SU-DHL-6 (cell line): Measurements from ENCODE around the gene CCDC88C.

Experiments used
- H2AFZ ChIP-seq: fragments of 200-600 bp; sonication (generic); 2 replicates; pipeline ENCODE4 v1.6.1; 2014; ENCODE audit warnings: low read depth, mild to moderate bottlenecking, moderate library complexity, mixed read lengths, antibody characterized with exemption, low read length; ENCODE audit not compliant: severe bottlenecking
- H3F3A ChIP-seq: fragments of 200-600 bp; shearing (Covaris generic); 2 replicates; pipeline ENCODE4 v1.6.0; 2016; ENCODE audit warnings: antibody characterized with exemption, mild to moderate bottlenecking; ENCODE audit not compliant: insufficient read depth
- H3K27ac ChIP-seq: fragments of 200-600 bp; sonication (generic); 2 replicates; pipeline ENCODE4 v1.5.1; 2016; ENCODE audit warnings: low read depth, mild to moderate bottlenecking, low read length, moderate library complexity, mixed read lengths
- H3K27me3 ChIP-seq: fragments of 200-600 bp; sonication (generic), shearing (Covaris generic); 2 replicates; pipeline ENCODE4 v1.6.0; 2014; ENCODE audit warnings: mild to moderate bottlenecking, low read length
- H3K36me3 ChIP-seq: fragments of 200-600 bp; sonication (generic); 2 replicates; pipeline ENCODE4 v1.6.1; 2014; ENCODE audit warnings: mild to moderate bottlenecking, low read length, mixed read lengths
- H3K4me2 ChIP-seq: fragments of 300-600, 200-600 bp; shearing (Covaris generic), sonication (generic); 2 replicates; pipeline ENCODE4 v1.6.0; 2014; ENCODE audit warnings: low read length, low read depth, mild to moderate bottlenecking; ENCODE audit not compliant: poor library complexity, severe bottlenecking
- H3K4me3 ChIP-seq: fragments of 200-600 bp; sonication (generic); 2 replicates; pipeline ENCODE4 v1.5.1; 2014; ENCODE audit warnings: antibody characterized with exemption, low read length, mild to moderate bottlenecking, mixed read lengths; ENCODE audit not compliant: insufficient read depth, poor library complexity, severe bottlenecking
- H3K79me2 ChIP-seq: fragments of 200-600 bp; sonication (generic); 2 replicates; pipeline ENCODE4 v1.6.1; 2014; ENCODE audit warnings: mild to moderate bottlenecking, low read length, moderate library complexity; ENCODE audit not compliant: insufficient read depth
- H3K9ac ChIP-seq: fragments of 200-600 bp; sonication (generic); 2 replicates; pipeline ENCODE4 v1.7.0; 2014; ENCODE audit warnings: mild to moderate bottlenecking, low read length
- H3K9me2 ChIP-seq: fragments of 200-600 bp; sonication (generic); replicated peaks from 2 replicates; pipeline ENCODE4 v1.6.1; 2014; ENCODE audit warnings: low read length; ENCODE audit not compliant: insufficient read depth
- H3K9me3 ChIP-seq: fragments of 200-600 bp; sonication (generic); 2 replicates; pipeline ENCODE4 v1.6.1; 2014; ENCODE audit warnings: low read length, mixed read lengths; ENCODE audit not compliant: insufficient read depth
- H4K20me1 ChIP-seq: fragments of 200-600 bp; sonication (generic); 2 replicates; pipeline ENCODE4 v1.6.1; 2014; ENCODE audit warnings: low read depth, mild to moderate bottlenecking, antibody characterized with exemption, low read length, moderate library complexity, mixed read lengths
- CTCF ChIP-seq: fragments of 200-600 bp; sonication (generic); IDR thresholded peaks from one replicate; pipeline ENCODE4 v1.5.1; 2017; ENCODE audit warnings: antibody characterized with exemption, mild to moderate bottlenecking, low read length, moderate library complexity; ENCODE audit not compliant: insufficient read depth, poor library complexity, severe bottlenecking
- EZH2phosphoT487 ChIP-seq: fragments of 200-600 bp; sonication (generic), shearing (Covaris generic); conservative IDR thresholded peaks from 2 replicates; pipeline ENCODE4 v1.6.1; 2018; ENCODE audit warnings: mild to moderate bottlenecking, antibody characterized with exemption, low read length, moderate library complexity, mixed read lengths

CCDC88C gene

GRCh38 chr14:91417120-91417982, at the start of gene CCDC88C:
TSS of gene CCDC88C (minus strand) at chr14:91417820. CDS start at chr14:91417690, 130 bp downstream.
- peak within 1 kb of the TSS; percentile 71 for H3K4me3 ChIP-seq
- peak within 1 kb of the TSS; percentile 98 for H3K4me2 ChIP-seq
- H3K36me3 ChIP-seq: peaks cover 13% of the 10 kb centered on the region; the same call in 1 of the 2 replicates
- H2AFZ ChIP-seq: peak within 1 kb of the TSS; percentile 27
- H3K79me2 ChIP-seq: peaks cover 49% of the 10 kb centered on the region
- no peaks in the 10 kb centered on the region for H3K9me2 ChIP-seq
- peak within 1 kb of the TSS; percentile 97 for H3K27ac ChIP-seq
- H4K20me1 ChIP-seq: no peaks in the 10 kb centered on the region; the same call in 1 of the 2 replicates
- H3K9ac ChIP-seq: peak within 1 kb of the TSS; percentile 98
- H3K9me3 ChIP-seq: no peaks in the 10 kb centered on the region
- peaks cover 51% of the 10 kb centered on the region for H3F3A ChIP-seq
- no peak for TF ChIP-seq CTCF
- no peak for TF ChIP-seq EZH2phosphoT487
- H3K27me3 ChIP-seq: no peaks in the 10 kb centered on the region

GRCh38 chr14:91466192-91466591, 48.6 kb upstream of the CCDC88C start:
- no peak for TF ChIP-seq EZH2phosphoT487
- TF ChIP-seq CTCF: no peak
- H3K4me2 ChIP-seq: no peak overlapping the region
- H2AFZ ChIP-seq: no peak overlapping the region
- H3K9ac ChIP-seq: no peak overlapping the region
- no peaks in the 10 kb centered on the region for H3K9me3 ChIP-seq
- H3K9me2 ChIP-seq: no peaks in the 10 kb centered on the region
- H3K27ac ChIP-seq: no peak overlapping the region
- H3K36me3 ChIP-seq: peaks cover 73% of the 10 kb centered on the region
- H4K20me1 ChIP-seq: peaks cover 8% of the 10 kb centered on the region; the same call in 1 of the 2 replicates
- H3K4me3 ChIP-seq: no peak overlapping the region
- 0 out of 2 replicates have a peak, but pooled peaks cover 6% of the 10 kb centered on the region for H3K79me2 ChIP-seq
- H3K27me3 ChIP-seq: no peaks in the 10 kb centered on the region
- peaks cover 57% of the 10 kb centered on the region for H3F3A ChIP-seq

- H3K9ac ChIP-seq: no peak overlapping the region
- H3K79me2 ChIP-seq: 0 out of 2 replicates have a peak, but pooled peaks cover 6% of the 10 kb centered on the region
- H3F3A ChIP-seq: peaks cover 57% of the 10 kb centered on the region
- no peaks in the 10 kb centered on the region for H3K27me3 ChIP-seq
- H3K9me2 ChIP-seq: no peaks in the 10 kb centered on the region
- TF ChIP-seq EZH2phosphoT487 (no peak), CTCF (no peak)
- H3K4me2 ChIP-seq: no peak overlapping the region
- H3K9me3 ChIP-seq: no peaks in the 10 kb centered on the region
- peaks cover 69% of the 10 kb centered on the region for H3K36me3 ChIP-seq
- no peak overlapping the region for H3K4me3 ChIP-seq
- H2AFZ ChIP-seq: no peak overlapping the region
- H4K20me1 ChIP-seq: peaks cover 8% of the 10 kb centered on the region; the same call in 1 of the 2 replicates
- H3K27ac ChIP-seq: no peak overlapping the region
These were observed 47.1 kb upstream of the CCDC88C start for GRCh38 chr14:91464615-91465205.
